ENCODE results near the gene SULF2.

- TF ChIP-seq CTCF (IDR thresholded peaks at IDR 0.05): no peak
- no peak for TF ChIP-seq EZH2 (IDR thresholded peaks at IDR 0.05; ENCODE audit: borderline replicate concordance, insufficient read depth, low read depth, low read length, poor library complexity, severe bottlenecking)
These were observed 29.5 kb upstream of the SULF2 start for GRCh38 chr20:47814632-47815415.
